ENCODE results near the gene UFSP2. TPM values are rescaled to one million over a fixed set of nuclear protein-coding genes. Genes with fewer than 3 reads are reported as not detected.

The UFSP2 gene
- total RNA-seq, 6 experiments from 2014 or later = 12.8 to 17.6 (median 14.0) TPM

- intact Hi-C loops (cut with DNase I) = no loop called here
- 20% methylated on average over 12 of the region's 13 CpGs for WGBS (ENCODE audit: insufficient coverage, low coverage, low lambda C conversion rate, missing lambda C conversion rate)
- no peak for TF ChIP-seq CTCF (IDR thresholded peaks at IDR 0.05)
- no peak for TF ChIP-seq POLR2A (IDR thresholded peaks at IDR 0.05)
- no peaks in the 10 kb centered on the region for H3K9me3 ChIP-seq
- peak overlapping the region; percentile 71 to 91 (median 81) for H3K4me3 ChIP-seq
- peak overlapping the region; percentile 97 to 99 (median 98) for H3K27ac ChIP-seq
- no peak for DNase-seq
- peak; percentile 41 to 60 (median 53) for ATAC-seq
- H3K4me1 ChIP-seq = peaks cover 0 to 14% (median 0%) of the 10 kb centered on the region in 4 donors
- no peaks in the 10 kb centered on the region for H3K36me3 ChIP-seq
- H3K27me3 ChIP-seq = no peaks in the 10 kb centered on the region
Observed at GRCh38 chr4:185424905-185425646, 688 bp downstream of the UFSP2 start.

DNA sequence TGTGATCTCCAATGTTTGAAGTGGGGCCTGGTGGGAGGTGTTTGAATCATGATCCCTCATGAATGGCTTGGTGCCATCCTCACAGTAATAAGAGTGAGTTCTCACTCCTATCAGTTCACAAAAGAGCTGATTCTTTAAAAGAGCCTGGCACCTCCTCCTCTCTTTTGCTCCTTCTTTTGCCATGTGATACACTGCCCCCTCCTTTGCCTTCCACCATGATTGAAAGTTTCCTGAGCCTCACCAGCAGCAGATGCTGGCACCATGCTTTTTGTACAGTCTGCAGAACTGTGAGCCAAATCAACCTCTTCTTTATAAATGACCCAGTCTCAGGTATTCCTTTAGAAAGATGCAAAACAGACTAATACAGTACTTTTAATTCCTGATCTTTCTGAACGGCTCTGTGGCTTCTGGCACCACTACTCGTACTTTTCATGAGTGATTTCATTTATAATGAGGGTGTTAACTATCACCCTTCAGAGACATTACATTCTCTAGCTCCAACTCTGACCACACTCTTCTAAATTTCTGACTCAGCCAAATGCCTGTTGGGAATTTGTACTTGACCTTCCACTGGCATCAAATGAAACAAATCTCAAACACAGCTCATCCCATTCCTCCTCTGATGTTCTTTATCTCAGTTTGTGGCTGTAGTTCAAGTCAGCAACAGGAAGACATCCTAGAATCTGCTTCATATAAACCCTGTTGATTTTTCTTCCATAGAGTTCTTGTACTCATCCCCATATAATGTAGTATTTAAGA lies 4.2 kb downstream of the UFSP2 start:
- no peak overlapping the region for H3K27ac ChIP-seq
- DNase-seq (no peak), ATAC-seq (no peak)
- intact Hi-C loops (cut with DNase I) = no loop called here
- peaks cover 0 to 19% (median 4%) of the 10 kb centered on the region in 4 donors for H3K36me3 ChIP-seq
- H3K9me3 ChIP-seq = no peaks in the 10 kb centered on the region
- peaks cover 0 to 14% (median 0%) of the 10 kb centered on the region in 4 donors for H3K4me1 ChIP-seq
- H3K27me3 ChIP-seq = no peaks in the 10 kb centered on the region
- no peak for TF ChIP-seq POLR2A (IDR thresholded peaks at IDR 0.05)
- no peak for TF ChIP-seq CTCF (IDR thresholded peaks at IDR 0.05)
- 82% methylated on average over 2 of the region's 2 CpGs for WGBS (ENCODE audit: insufficient coverage, low coverage, low lambda C conversion rate, missing lambda C conversion rate)
- H3K4me3 ChIP-seq = no peak overlapping the region

DNA sequence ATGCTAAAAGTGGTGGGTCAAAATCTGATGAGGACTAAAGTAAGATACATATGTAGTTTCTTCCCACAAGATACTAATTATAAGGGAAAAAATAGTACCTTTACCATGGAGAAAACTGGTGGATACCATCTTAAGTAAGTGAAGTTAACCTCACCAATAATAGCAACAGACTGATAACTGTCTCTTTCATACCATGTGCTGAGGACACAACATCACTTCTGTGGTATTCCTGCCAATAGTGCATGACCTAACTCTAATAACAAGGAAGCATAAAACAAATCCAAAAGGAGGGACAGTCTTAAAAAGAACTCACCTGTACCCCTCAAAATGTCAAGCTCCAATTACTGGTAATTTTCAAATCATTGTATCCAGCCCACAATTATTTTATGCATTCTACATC lies 8.8 kb downstream of the UFSP2 start:
- H3K9me3 ChIP-seq = no peaks in the 10 kb centered on the region

GRCh38 chr4:185412412-185412811 lies 13.4 kb downstream of the UFSP2 start:
- H3K27me3 ChIP-seq = no peaks in the 10 kb centered on the region
- intact Hi-C loops (cut with DNase I) = no loop called here
- peaks cover 0 to 46% (median 4%) of the 10 kb centered on the region in 4 donors for H3K36me3 ChIP-seq
- 66% methylated on average over 5 of the region's 5 CpGs for WGBS (ENCODE audit: insufficient coverage, low coverage, low lambda C conversion rate, missing lambda C conversion rate)
- TF ChIP-seq POLR2A (IDR thresholded peaks at IDR 0.05) (no peak), CTCF (IDR thresholded peaks at IDR 0.05) (no peak)
- H3K9me3 ChIP-seq = no peaks in the 10 kb centered on the region
- no peaks in the 10 kb centered on the region for H3K4me1 ChIP-seq
- no peak overlapping the region for H3K4me3 ChIP-seq
- ATAC-seq (peak; percentile 21 to 53 (median 40)), DNase-seq (no peak)
- peak overlapping the region in 1 of 3 donors; percentile 7 for H3K27ac ChIP-seq

More for the DNA sequence above, 8.8 kb downstream of the UFSP2 start:
- no peaks in the 10 kb centered on the region for H3K27me3 ChIP-seq
- H3K27ac ChIP-seq = no peak overlapping the region
- no peak for TF ChIP-seq POLR2A (IDR thresholded peaks at IDR 0.05)
- TF ChIP-seq CTCF (IDR thresholded peaks at IDR 0.05) = no peak
- no peak for DNase-seq
- no peaks in the 10 kb centered on the region for H3K4me1 ChIP-seq
- no peak overlapping the region for H3K4me3 ChIP-seq
- peaks cover 0 to 46% (median 6%) of the 10 kb centered on the region in 4 donors for H3K36me3 ChIP-seq
- intact Hi-C loops (cut with DNase I) = no loop called here
- no peak for ATAC-seq

All from right lobe of liver (tissue), 6 donors.